Measurements from ENCODE around the gene HYCC2. TPM values are rescaled to one million over a fixed set of nuclear protein-coding genes. Genes with fewer than 3 reads are reported as not detected.

The HYCC2 gene
- polyA plus RNA-seq, 1 donor (not counting 4 experiments of a cell fraction or from before 2014, with no cell fraction given), result 8.0 TPM

DNA sequence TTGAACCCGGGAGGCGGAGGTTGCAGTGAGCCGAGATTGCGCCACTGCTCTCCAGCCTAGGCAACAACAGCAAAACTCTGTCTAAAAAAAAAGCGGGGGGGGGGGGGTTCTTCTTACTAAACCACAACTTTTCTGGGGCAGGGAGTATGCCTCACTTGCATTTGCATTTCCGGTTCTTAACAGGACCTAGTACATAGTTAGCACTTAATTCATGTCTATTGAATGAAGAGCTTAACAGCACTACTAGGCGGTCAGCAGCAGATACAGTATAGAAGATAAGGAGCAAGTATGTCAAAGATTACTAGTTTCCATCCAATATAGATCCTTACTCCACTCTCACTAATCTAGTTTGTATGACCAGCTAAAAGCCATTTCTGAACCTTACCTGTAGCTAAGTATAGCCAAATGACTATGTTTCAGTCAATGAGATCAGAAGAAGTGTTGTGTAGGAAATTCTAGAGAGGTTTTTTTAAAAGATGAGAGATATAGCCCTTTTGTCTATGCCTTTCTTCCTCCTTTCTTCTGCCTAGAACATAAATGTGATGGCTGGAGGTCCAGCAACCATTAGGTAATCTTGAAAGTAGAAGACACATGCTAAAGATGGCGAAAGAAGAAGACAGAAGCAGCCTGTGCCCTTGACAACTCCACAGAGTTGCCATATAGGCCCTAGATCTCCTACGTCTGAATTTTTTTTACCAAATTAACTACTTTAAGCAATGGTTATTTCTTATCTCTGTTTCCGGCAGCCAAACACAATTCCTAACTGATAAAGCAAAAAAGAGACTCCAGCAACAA, 11.3 kb downstream of the HYCC2 start:
- Histone ChIP-seq H3K36me3 (ENCODE audit: control insufficient read depth in 2 of 2, extremely low read depth in 1 of 2, insufficient read depth in 2 of 2, low read length in 2 of 2) (peaks cover 0 to 6% of the 10 kb centered on the region in 2 experiments), H3K4me1 (ENCODE audit: control insufficient read depth, extremely low read depth, insufficient read depth, low read length) (no peaks in the 10 kb centered on the region), H3K4me3 (ENCODE audit: control insufficient read depth in 2 of 3, extremely low read depth in 1 of 3, insufficient read depth in 2 of 3, low read depth in 1 of 3, low read length in 3 of 3) (no peak overlapping the region), H3K27ac (ENCODE audit: control insufficient read depth, insufficient read depth, low read length) (no peak overlapping the region), H3K27me3 (ENCODE audit: control insufficient read depth, extremely low read depth, insufficient read depth, low read length) (no peaks in the 10 kb centered on the region), H3K9me1 (ENCODE audit: control insufficient read depth, extremely low read depth, insufficient read depth, low read length) (no peaks in the 10 kb centered on the region), H3K9ac (ENCODE audit: control insufficient read depth, extremely low read depth, insufficient read depth, low read length) (no peak overlapping the region), H3K79me2 (ENCODE audit: control insufficient read depth, insufficient read depth, low read length) (peaks cover 71% of the 10 kb centered on the region), H4K20me1 (ENCODE audit: control insufficient read depth, extremely low read depth, insufficient read depth, low read length) (no peaks in the 10 kb centered on the region), H3K9me3 (ENCODE audit: control insufficient read depth, low read depth, low read length) (no peaks in the 10 kb centered on the region), H3K4me2 (ENCODE audit: control insufficient read depth, extremely low read depth, insufficient read depth, low read depth, low read length) (no peak overlapping the region), H2AFZ (ENCODE audit: control insufficient read depth, low read length) (no peak overlapping the region)
- DNase-seq (ENCODE audit: low read depth, low spot score), result no peak
- no peak for FAIRE-seq
- dilution Hi-C loops (cut with MboI; ENCODE audit: extremely low pct_ligation_motif_present, low sequenced_read_pairs), result no loop called here
- no peak for TF ChIP-seq EZH2 (IDR thresholded peaks at IDR 0.05; ENCODE audit: low read length)
- TF ChIP-seq, protein P1, sequence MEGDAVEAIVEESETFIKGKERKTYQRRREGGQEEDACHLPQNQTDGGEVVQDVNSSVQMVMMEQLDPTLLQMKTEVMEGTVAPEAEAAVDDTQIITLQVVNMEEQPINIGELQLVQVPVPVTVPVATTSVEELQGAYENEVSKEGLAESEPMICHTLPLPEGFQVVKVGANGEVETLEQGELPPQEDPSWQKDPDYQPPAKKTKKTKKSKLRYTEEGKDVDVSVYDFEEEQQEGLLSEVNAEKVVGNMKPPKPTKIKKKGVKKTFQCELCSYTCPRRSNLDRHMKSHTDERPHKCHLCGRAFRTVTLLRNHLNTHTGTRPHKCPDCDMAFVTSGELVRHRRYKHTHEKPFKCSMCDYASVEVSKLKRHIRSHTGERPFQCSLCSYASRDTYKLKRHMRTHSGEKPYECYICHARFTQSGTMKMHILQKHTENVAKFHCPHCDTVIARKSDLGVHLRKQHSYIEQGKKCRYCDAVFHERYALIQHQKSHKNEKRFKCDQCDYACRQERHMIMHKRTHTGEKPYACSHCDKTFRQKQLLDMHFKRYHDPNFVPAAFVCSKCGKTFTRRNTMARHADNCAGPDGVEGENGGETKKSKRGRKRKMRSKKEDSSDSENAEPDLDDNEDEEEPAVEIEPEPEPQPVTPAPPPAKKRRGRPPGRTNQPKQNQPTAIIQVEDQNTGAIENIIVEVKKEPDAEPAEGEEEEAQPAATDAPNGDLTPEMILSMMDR (optimal IDR thresholded peaks at IDR 0.05 in 1 of 3, IDR thresholded peaks at IDR 0.05 in 1 of 3, conservative IDR thresholded peaks at IDR 0.05 in 1 of 3; ENCODE audit: extremely low read depth in 1 of 3, insufficient read depth in 2 of 3, low read length in 3 of 3), result no peak

- H3K79me2 ChIP-seq (ENCODE audit: control insufficient read depth, insufficient read depth, low read length), result peaks cover 76% of the 10 kb centered on the region
- dilution Hi-C loops (cut with MboI; ENCODE audit: extremely low pct_ligation_motif_present, low sequenced_read_pairs), result no loop called here
- H2AFZ ChIP-seq (ENCODE audit: control insufficient read depth, low read length), result no peak overlapping the region
- no peaks in the 10 kb centered on the region for H4K20me1 ChIP-seq (ENCODE audit: control insufficient read depth, extremely low read depth, insufficient read depth, low read length)
- no peak for TF ChIP-seq EZH2 (IDR thresholded peaks at IDR 0.05; ENCODE audit: low read length)
- TF ChIP-seq, protein P1 (optimal IDR thresholded peaks at IDR 0.05 in 1 of 3, IDR thresholded peaks at IDR 0.05 in 1 of 3, conservative IDR thresholded peaks at IDR 0.05 in 1 of 3; ENCODE audit: extremely low read depth in 1 of 3, insufficient read depth in 2 of 3, low read length in 3 of 3), result no peak
- H3K9me3 ChIP-seq (ENCODE audit: control insufficient read depth, low read depth, low read length), result no peaks in the 10 kb centered on the region
- H3K4me3 ChIP-seq (ENCODE audit: control insufficient read depth in 2 of 3, extremely low read depth in 1 of 3, insufficient read depth in 2 of 3, low read depth in 1 of 3, low read length in 3 of 3), result no peak overlapping the region
- H3K27me3 ChIP-seq (ENCODE audit: control insufficient read depth, extremely low read depth, insufficient read depth, low read length), result no peaks in the 10 kb centered on the region
- peaks cover 0 to 6% of the 10 kb centered on the region in 2 experiments for H3K36me3 ChIP-seq (ENCODE audit: control insufficient read depth in 2 of 2, extremely low read depth in 1 of 2, insufficient read depth in 2 of 2, low read length in 2 of 2)
- no peaks in the 10 kb centered on the region for H3K9me1 ChIP-seq (ENCODE audit: control insufficient read depth, extremely low read depth, insufficient read depth, low read length)
- no peak overlapping the region for H3K9ac ChIP-seq (ENCODE audit: control insufficient read depth, extremely low read depth, insufficient read depth, low read length)
- no peak overlapping the region for H3K4me2 ChIP-seq (ENCODE audit: control insufficient read depth, extremely low read depth, insufficient read depth, low read depth, low read length)
- no peaks in the 10 kb centered on the region for H3K4me1 ChIP-seq (ENCODE audit: control insufficient read depth, extremely low read depth, insufficient read depth, low read length)
- H3K27ac ChIP-seq (ENCODE audit: control insufficient read depth, insufficient read depth, low read length), result no peak overlapping the region
- DNase-seq (ENCODE audit: low read depth, low spot score), result no peak
- no peak for FAIRE-seq
These were observed 12.6 kb downstream of the HYCC2 start for GRCh38 chr2:201058914-201059313.
